NB4 (cell line): Measurements from ENCODE around the gene SERPINA12.

Experiments
- POLR2A ChIP-seq: IDR thresholded peaks from 2 replicates; pipeline ENCODE4 v1.6.1; 2011; ENCODE audit warnings: mild to moderate bottlenecking; ENCODE audit not compliant: insufficient read length; ENCODE audit errors: extremely low read depth
- TF ChIP-seq, protein P1 (sequence below): IDR thresholded peaks from one replicate; pipeline ENCODE4 v1.5.1; 2012; ENCODE audit warnings: low read depth, low read length
- TF ChIP-seq, protein P2 (sequence below): IDR thresholded peaks from 2 replicates; pipeline ENCODE4 v1.6.1; 2011; ENCODE audit warnings: low read depth, low read length

DNA sequence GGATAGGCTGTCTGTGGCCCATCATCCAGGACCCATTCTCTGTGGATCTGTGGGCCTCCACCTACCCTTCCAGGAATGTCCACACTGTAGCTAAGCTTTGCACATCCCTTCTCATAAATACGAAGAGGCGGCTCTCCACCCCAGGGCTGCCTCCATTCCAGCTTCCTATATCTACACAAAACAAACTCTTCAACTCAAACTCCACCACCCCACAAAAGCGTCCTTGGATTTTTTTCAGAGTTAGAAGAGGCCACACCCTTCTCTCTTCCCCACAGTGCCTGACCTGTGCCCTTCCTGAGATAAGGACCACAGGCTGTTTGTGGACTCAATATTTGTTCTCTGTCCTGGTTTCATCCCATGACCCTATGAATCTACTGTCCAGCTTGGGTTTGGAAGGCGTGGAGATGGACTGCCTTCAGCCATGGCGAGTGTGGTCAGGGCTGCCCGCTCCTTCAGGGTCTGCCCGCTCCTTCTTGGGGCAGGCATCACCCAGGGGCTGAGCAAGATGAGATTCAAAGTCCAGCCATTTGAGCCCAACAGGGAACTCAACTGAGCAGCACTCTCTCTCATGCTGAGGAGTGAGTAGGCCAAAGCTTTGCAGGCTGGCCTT lies 13.0 kb upstream of the SERPINA12 start:
- TF ChIP-seq, protein P1, sequence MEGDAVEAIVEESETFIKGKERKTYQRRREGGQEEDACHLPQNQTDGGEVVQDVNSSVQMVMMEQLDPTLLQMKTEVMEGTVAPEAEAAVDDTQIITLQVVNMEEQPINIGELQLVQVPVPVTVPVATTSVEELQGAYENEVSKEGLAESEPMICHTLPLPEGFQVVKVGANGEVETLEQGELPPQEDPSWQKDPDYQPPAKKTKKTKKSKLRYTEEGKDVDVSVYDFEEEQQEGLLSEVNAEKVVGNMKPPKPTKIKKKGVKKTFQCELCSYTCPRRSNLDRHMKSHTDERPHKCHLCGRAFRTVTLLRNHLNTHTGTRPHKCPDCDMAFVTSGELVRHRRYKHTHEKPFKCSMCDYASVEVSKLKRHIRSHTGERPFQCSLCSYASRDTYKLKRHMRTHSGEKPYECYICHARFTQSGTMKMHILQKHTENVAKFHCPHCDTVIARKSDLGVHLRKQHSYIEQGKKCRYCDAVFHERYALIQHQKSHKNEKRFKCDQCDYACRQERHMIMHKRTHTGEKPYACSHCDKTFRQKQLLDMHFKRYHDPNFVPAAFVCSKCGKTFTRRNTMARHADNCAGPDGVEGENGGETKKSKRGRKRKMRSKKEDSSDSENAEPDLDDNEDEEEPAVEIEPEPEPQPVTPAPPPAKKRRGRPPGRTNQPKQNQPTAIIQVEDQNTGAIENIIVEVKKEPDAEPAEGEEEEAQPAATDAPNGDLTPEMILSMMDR: no peak
- TF ChIP-seq POLR2A: no peak
- TF ChIP-seq, protein P2, sequence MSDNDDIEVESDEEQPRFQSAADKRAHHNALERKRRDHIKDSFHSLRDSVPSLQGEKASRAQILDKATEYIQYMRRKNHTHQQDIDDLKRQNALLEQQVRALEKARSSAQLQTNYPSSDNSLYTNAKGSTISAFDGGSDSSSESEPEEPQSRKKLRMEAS: no peak
